GM19455 (cell line): ENCODE measurements around the gene WDFY4.

Source experiments
- ATAC-seq: cut with Tn5 transposase; IDR thresholded peaks from one replicate; pipeline ENCODE4 v1.9.1; 2021; ENCODE audit not compliant: unreplicated experiment

Gene WDFY4

GRCh38 chr10:49008091-49008490, 323.4 kb downstream of the WDFY4 start:
- ATAC-seq = no peak

GRCh38 chr10:49008505-49009198, 324.0 kb downstream of the WDFY4 start:
- no peak for ATAC-seq

GRCh38 chr10:49009199-49009979, 324.7 kb downstream of the WDFY4 start:
- no peak for ATAC-seq

- ATAC-seq = no peak
Measured at GRCh38 chr10:49010295-49010694, 325.6 kb downstream of the WDFY4 start.

- no peak for ATAC-seq
Measured at GRCh38 chr10:49010865-49011264, 326.2 kb downstream of the WDFY4 start.

- ATAC-seq = no peak
Measured at GRCh38 chr10:49011756-49012155, 327.1 kb downstream of the WDFY4 start.

- ATAC-seq = no peak
Measured at GRCh38 chr10:49012603-49013002, 327.9 kb downstream of the WDFY4 start.

- ATAC-seq = no peak
Measured at GRCh38 chr10:49015700-49016099, 331.0 kb downstream of the WDFY4 start.

GRCh38 chr10:49021685-49022084, 337.0 kb downstream of the WDFY4 start:
- no peak for ATAC-seq

- no peak for ATAC-seq
Measured at GRCh38 chr10:49023071-49023470, 338.4 kb downstream of the WDFY4 start.

GRCh38 chr10:49023752-49024151, 339.1 kb downstream of the WDFY4 start:
- ATAC-seq = no peak

GRCh38 chr10:49024484-49024883, 339.8 kb downstream of the WDFY4 start:
- ATAC-seq = no peak

GRCh38 chr10:49025347-49025983, 340.8 kb downstream of the WDFY4 start:
- no peak for ATAC-seq

GRCh38 chr10:49028639-49029038, 344.0 kb downstream of the WDFY4 start:
- ATAC-seq = no peak

GRCh38 chr10:49029666-49030065, 345.0 kb downstream of the WDFY4 start:
- ATAC-seq = no peak
